Islet precursor cell (in vitro differentiated cells): ENCODE results near the gene INVS.
"Not testable (repeated sequence)": the region's sequence is repeated elsewhere in the genome, so short reads cannot be mapped to it uniquely, and the experiment has no call there.

Experiments used
- DNase-seq: peaks from one replicate; pipeline ENCODE4 v3.0.0-alpha.2; 2018

Gene INVS

GRCh38 chr9:100202806-100203205, 103.8 kb downstream of the INVS start:
- no peak for DNase-seq

- DNase-seq: no peak
Observed at GRCh38 chr9:100204796-100205195, 105.8 kb downstream of the INVS start.

- DNase-seq: no peak
Observed at GRCh38 chr9:100206899-100207298, 107.9 kb downstream of the INVS start.

GRCh38 chr9:100208673-100209072, 109.6 kb downstream of the INVS start:
- DNase-seq: no peak

GRCh38 chr9:100211476-100211875, 112.4 kb downstream of the INVS start:
- no peak for DNase-seq

GRCh38 chr9:100213730-100214477, 114.9 kb downstream of the INVS start:
- peak; percentile 70 for DNase-seq

- peak; percentile 66 for DNase-seq
Observed at GRCh38 chr9:100216178-100216787, 117.2 kb downstream of the INVS start.

GRCh38 chr9:100217536-100217935, 118.5 kb downstream of the INVS start:
- DNase-seq: peak; percentile 83

GRCh38 chr9:100219347-100219746, 120.3 kb downstream of the INVS start:
- DNase-seq: no peak

GRCh38 chr9:100220936-100221335, 121.9 kb downstream of the INVS start:
- DNase-seq: no peak

- DNase-seq: no peak
Observed at GRCh38 chr9:100221538-100221937, 122.5 kb downstream of the INVS start.

GRCh38 chr9:100222674-100223073, 123.6 kb downstream of the INVS start:
- DNase-seq: no peak

GRCh38 chr9:100227636-100228035, 128.6 kb downstream of the INVS start:
- no peak for DNase-seq

- no peak for DNase-seq
Observed at GRCh38 chr9:100228352-100228869, 129.4 kb downstream of the INVS start.

- DNase-seq: peak; percentile 69
Observed at GRCh38 chr9:100229136-100229535, 130.1 kb downstream of the INVS start.

GRCh38 chr9:100229561-100229960, 130.5 kb downstream of the INVS start:
- no peak for DNase-seq

- not testable (repeated sequence) for DNase-seq
Observed at GRCh38 chr9:100236986-100237385, 137.9 kb downstream of the INVS start.

- DNase-seq: no peak
Observed at GRCh38 chr9:100240512-100240911, 141.5 kb downstream of the INVS start.

GRCh38 chr9:100267211-100267610, 168.2 kb downstream of the INVS start:
- no peak for DNase-seq

- no peak for DNase-seq
Observed at GRCh38 chr9:100268271-100268670, 169.2 kb downstream of the INVS start.

GRCh38 chr9:100269656-100270055, 170.6 kb downstream of the INVS start:
- no peak for DNase-seq

- no peak for DNase-seq
Observed at GRCh38 chr9:100277166-100277979, 178.3 kb downstream of the INVS start.

GRCh38 chr9:100281066-100281465, 182.0 kb downstream of the INVS start:
- no peak for DNase-seq
